Right lobe of liver (tissue), 6 donors: ENCODE measurements around the gene OSM. TPM values are rescaled to one million over a fixed set of nuclear protein-coding genes. Genes with fewer than 3 reads are reported as not detected.

ENCODE experiments used
- ATAC-seq, 4 donors: fragments of 200-7000 bp; cut with Tn5 transposase; one replicate each; pipeline ENCODE4 v1.9.1; 2020; ENCODE audit warnings: mild to moderate bottlenecking in 4 of 4, moderate library complexity in 4 of 4
- DNase-seq, 3 donors: peaks; one replicate each; pipeline ENCODE4 v3.0.0-alpha.2; 2020
- H3K27ac ChIP-seq, 3 donors: fragments of 200-600 bp; one replicate each; pipeline ENCODE4 v1.8.0; 2022
- H3K27me3 ChIP-seq, 2 donors: fragments of 200-600 bp; one replicate each; pipeline ENCODE4 v1.8.0; 2022
- H3K36me3 ChIP-seq, 4 donors: fragments of 200-600 bp; sonication (generic) in 1 of 4; one replicate each; pipeline versions ENCODE4 v1.5.1 to v1.8.0; 2017 to 2022; ENCODE audit warnings: control low read depth in 1 of 4
- H3K4me1 ChIP-seq, 4 donors: fragments of 200-600 bp; sonication (generic) in 1 of 4; one replicate each; pipeline versions ENCODE4 v1.5.1 to v1.8.0; 2017 to 2022; ENCODE audit warnings: control low read depth in 1 of 4
- H3K4me3 ChIP-seq, 3 donors: fragments of 200-600 bp; one replicate each; pipeline ENCODE4 v1.8.0; 2022
- H3K9me3 ChIP-seq, 4 donors: fragments of 200-600 bp; sonication (generic) in 1 of 4; one replicate each; pipeline versions ENCODE4 v1.5.1 to v1.8.0; 2017 to 2022; ENCODE audit warnings: control low read depth in 1 of 4
- POLR2A ChIP-seq: fragments of 450-650 bp; IDR thresholded peaks from one replicate; pipeline ENCODE4 v1.6.1; 2017; ENCODE audit warnings: antibody characterized with exemption, mild to moderate bottlenecking
- WGBS: methylation state at CpG from one replicate; pipeline ENCODE4 v1.1.6; 2018; ENCODE audit warnings: low coverage, low lambda C conversion rate; ENCODE audit not compliant: insufficient coverage; ENCODE audit errors: missing lambda C conversion rate; 5-methylcytosine and 5-hydroxymethylcytosine counted together
- intact Hi-C, 2 donors: fragments of 100-400 bp; cut with DNase I; formaldehyde crosslinking; loops; one replicate each; pipeline versions ENCODE4 v1.11.2 to v1.14.1; 2022
- total RNA-seq, 6 experiments: library from RNA; depleted of rRNA in 2 of 6; stranded (reverse); fragments of >200 nt in 2 of 6; fragmentation: NEBNext Ultra II Directional in 3 of 6; extraction: Animal tissue kit (Norgen Biotek cat#: 25700) in 3 of 6; gene quantifications; one replicate each; pipeline versions ENCODE4 v1.1.0 to v1.2.4, GENCODE V29; 2016 to 2023
- TF ChIP-seq, protein P1 (sequence below), 4 donors: fragments of 200-600 bp in 3 of 4; fragments of 450-650 bp in 1 of 4; IDR thresholded peaks; one replicate each; pipeline versions ENCODE4 v1.5.1 to v1.8.0; 2016 to 2022; ENCODE audit warnings: antibody characterized with exemption in 4 of 4, mild to moderate bottlenecking in 2 of 4
- donor health status: DM: no; HTN: yes; CAD: no.
- donor health status: DM: no; HTN: no; CAD: no.
- donor health status: DM: no; HTN: no; CAD: no.
- donor health status: DM: no; HTN: yes; CAD: no.
- donor health status: DM: no; HTN: yes; CAD: no.

The OSM gene
- total RNA-seq, 6 experiments from 2014 or later, result 0.10 to 0.75 (median 0.19) TPM; not detected in 2

DNA sequence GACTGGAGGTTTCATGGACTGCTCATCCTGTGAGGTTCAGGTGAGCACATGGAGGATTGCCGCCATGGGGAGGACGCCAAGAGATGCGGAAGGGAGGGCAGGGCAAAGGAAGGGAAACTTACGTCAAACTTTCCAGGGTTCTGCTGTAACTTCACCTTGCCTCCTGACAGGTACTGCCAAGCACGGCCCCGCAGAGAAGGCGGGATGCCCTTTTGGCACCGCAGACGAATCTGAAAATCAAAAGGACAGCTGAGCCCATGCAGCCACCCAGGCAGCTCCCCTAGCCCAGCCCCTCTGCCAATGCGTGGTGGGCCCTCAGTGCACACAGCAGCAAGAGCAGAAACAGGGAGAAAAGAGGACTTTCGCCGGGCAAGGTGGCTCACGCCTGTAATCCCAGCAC lies 32.7 kb upstream of the OSM start:
- no peak for ATAC-seq
- TF ChIP-seq, protein P1, sequence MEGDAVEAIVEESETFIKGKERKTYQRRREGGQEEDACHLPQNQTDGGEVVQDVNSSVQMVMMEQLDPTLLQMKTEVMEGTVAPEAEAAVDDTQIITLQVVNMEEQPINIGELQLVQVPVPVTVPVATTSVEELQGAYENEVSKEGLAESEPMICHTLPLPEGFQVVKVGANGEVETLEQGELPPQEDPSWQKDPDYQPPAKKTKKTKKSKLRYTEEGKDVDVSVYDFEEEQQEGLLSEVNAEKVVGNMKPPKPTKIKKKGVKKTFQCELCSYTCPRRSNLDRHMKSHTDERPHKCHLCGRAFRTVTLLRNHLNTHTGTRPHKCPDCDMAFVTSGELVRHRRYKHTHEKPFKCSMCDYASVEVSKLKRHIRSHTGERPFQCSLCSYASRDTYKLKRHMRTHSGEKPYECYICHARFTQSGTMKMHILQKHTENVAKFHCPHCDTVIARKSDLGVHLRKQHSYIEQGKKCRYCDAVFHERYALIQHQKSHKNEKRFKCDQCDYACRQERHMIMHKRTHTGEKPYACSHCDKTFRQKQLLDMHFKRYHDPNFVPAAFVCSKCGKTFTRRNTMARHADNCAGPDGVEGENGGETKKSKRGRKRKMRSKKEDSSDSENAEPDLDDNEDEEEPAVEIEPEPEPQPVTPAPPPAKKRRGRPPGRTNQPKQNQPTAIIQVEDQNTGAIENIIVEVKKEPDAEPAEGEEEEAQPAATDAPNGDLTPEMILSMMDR (IDR thresholded peaks at IDR 0.05), result no peak
- TF ChIP-seq POLR2A, result no peak
- Histone ChIP-seq H3K4me3 (no peak overlapping the region), H3K9me3 (no peaks in the 10 kb centered on the region), H3K27me3 (no peaks in the 10 kb centered on the region), H3K36me3 (peaks cover 0 to 73% (median 11%) of the 10 kb centered on the region in 4 donors), H3K27ac (no peak overlapping the region), H3K4me1 (peaks cover 0 to 2% (median 0%) of the 10 kb centered on the region in 4 donors)
- 81% methylated on average over 4 of the region's 13 CpGs for WGBS
- intact Hi-C loops, result no loop called here
- DNase-seq, result no peak

- H3K4me1 ChIP-seq, result no peaks in the 10 kb centered on the region
These were observed 31.5 kb upstream of the OSM start for GRCh38 chr22:30297991-30298701.

GRCh38 chr22:30297276-30297990 lies 30.8 kb upstream of the OSM start:
- no peak overlapping the region for H3K4me3 ChIP-seq
- ATAC-seq, result no peak
- no peak for DNase-seq
- no peaks in the 10 kb centered on the region for H3K27me3 ChIP-seq
- WGBS, result 94% methylated on average over 6 of the region's 11 CpGs
- TF ChIP-seq POLR2A, result no peak
- TF ChIP-seq, protein P1 (IDR thresholded peaks at IDR 0.05), result no peak
- intact Hi-C loops, result no loop called here
- no peak overlapping the region for H3K27ac ChIP-seq
- H3K36me3 ChIP-seq, result peaks cover 0 to 76% (median 12%) of the 10 kb centered on the region in 4 donors
- no peaks in the 10 kb centered on the region for H3K4me1 ChIP-seq
- H3K9me3 ChIP-seq, result no peaks in the 10 kb centered on the region

More at GRCh38 chr22:30297991-30298701, 31.5 kb upstream of the OSM start:
- ATAC-seq (no peak), DNase-seq (no peak)
- Histone ChIP-seq H3K36me3 (peaks cover 0 to 78% (median 12%) of the 10 kb centered on the region in 4 donors), H3K4me3 (no peak overlapping the region), H3K27me3 (no peaks in the 10 kb centered on the region), H3K9me3 (no peaks in the 10 kb centered on the region), H3K27ac (no peak overlapping the region)
- no peak for TF ChIP-seq POLR2A
- TF ChIP-seq, protein P1 (IDR thresholded peaks at IDR 0.05), result no peak
- intact Hi-C loops, result no loop called here
- 89% methylated on average over 3 of the region's 9 CpGs for WGBS

GRCh38 chr22:30296833-30297232 lies 30.2 kb upstream of the OSM start:
- DNase-seq (no peak), ATAC-seq (no peak)
- H3K4me1 ChIP-seq, result peaks cover 0 to 3% (median under 1%) of the 10 kb centered on the region in 4 donors
- H3K27ac ChIP-seq, result no peak overlapping the region
- no peak overlapping the region for H3K4me3 ChIP-seq
- no peaks in the 10 kb centered on the region for H3K9me3 ChIP-seq
- peaks cover 0 to 77% (median 14%) of the 10 kb centered on the region in 4 donors for H3K36me3 ChIP-seq
- TF ChIP-seq, protein P1 (IDR thresholded peaks at IDR 0.05), result no peak
- TF ChIP-seq POLR2A, result no peak
- WGBS, result 100% methylated on average over 1 of the region's 3 CpGs
- intact Hi-C loops, result no loop called here
- H3K27me3 ChIP-seq, result no peaks in the 10 kb centered on the region
